HepG2 (cell line): ENCODE data around the gene ELL. TPM values are rescaled to one million over a fixed set of nuclear protein-coding genes. Genes with fewer than 3 reads are reported as not detected.
A peak's percentile ranks its signal among the peaks of the same experiment; 100 is the strongest.

Source experiments
- DPF2 ChIP-seq: sonication (generic); formaldehyde crosslinking; IDR thresholded peaks from 2 replicates; pipeline ENCODE4 v1.4.0; 2020; ENCODE audit warnings: mild to moderate bottlenecking, low read depth, missing genetic modification reagents, borderline replicate concordance
- MEIS2 ChIP-seq: sonication (generic); formaldehyde crosslinking; IDR thresholded peaks from 2 replicates; pipeline ENCODE4 v1.9.0; 2021; ENCODE audit warnings: mild to moderate bottlenecking, missing genetic modification reagents
- RBFOX2 ChIP-seq: fragments of 200-400 bp; formaldehyde crosslinking; IDR thresholded peaks from 2 replicates; pipeline ENCODE4 v1.6.1; 2017; ENCODE audit warnings: low read depth, mild to moderate bottlenecking, low read length
- SP5 ChIP-seq: IDR thresholded peaks from 2 replicates; pipeline ENCODE4 v1.6.1; 2016; ENCODE audit warnings: low read depth, borderline replicate concordance
- polyA plus RNA-seq, 8 experiments: library from polyadenylated mRNA; depleted of rRNA in 3 of 8; stranded (reverse) in 7 of 8; unstranded in 1 of 8; fragments of >200 nt; fragmentation: Illumina TruSeq in 4 of 8; extraction: Trizol in 4 of 8; gene quantifications; 2 replicates each; pipeline versions ENCODE4 v1.2.1 to v1.2.3, GENCODE V29; 2011 to 2016; ENCODE audit warnings: low read depth in 4 of 8, missing spikeins in 1 of 8, mixed read lengths in 1 of 8; ENCODE audit not compliant: insufficient read depth in 1 of 8
- total RNA-seq, 5 experiments: library from RNA; depleted of rRNA; stranded (reverse); fragments of >200 nt; fragmentation: Illumina TruSeq; extraction: Trizol; gene quantifications; 2 replicates each; pipeline ENCODE4 v1.2.3, GENCODE V29; 2016; ENCODE audit warnings: low read depth in 1 of 5
- TF ChIP-seq, protein P1 (sequence below): sonication (generic); formaldehyde crosslinking; IDR thresholded peaks from 2 replicates; pipeline ENCODE4 v1.9.0; 2021; ENCODE audit warnings: mild to moderate bottlenecking, missing genetic modification reagents

ELL gene
- total and polyA plus RNA-seq, 2 of the 13 experiments (the other 11 are each of a cell fraction or from before 2014, with no cell fraction given) = 3.7 to 5.4 TPM

DNA sequence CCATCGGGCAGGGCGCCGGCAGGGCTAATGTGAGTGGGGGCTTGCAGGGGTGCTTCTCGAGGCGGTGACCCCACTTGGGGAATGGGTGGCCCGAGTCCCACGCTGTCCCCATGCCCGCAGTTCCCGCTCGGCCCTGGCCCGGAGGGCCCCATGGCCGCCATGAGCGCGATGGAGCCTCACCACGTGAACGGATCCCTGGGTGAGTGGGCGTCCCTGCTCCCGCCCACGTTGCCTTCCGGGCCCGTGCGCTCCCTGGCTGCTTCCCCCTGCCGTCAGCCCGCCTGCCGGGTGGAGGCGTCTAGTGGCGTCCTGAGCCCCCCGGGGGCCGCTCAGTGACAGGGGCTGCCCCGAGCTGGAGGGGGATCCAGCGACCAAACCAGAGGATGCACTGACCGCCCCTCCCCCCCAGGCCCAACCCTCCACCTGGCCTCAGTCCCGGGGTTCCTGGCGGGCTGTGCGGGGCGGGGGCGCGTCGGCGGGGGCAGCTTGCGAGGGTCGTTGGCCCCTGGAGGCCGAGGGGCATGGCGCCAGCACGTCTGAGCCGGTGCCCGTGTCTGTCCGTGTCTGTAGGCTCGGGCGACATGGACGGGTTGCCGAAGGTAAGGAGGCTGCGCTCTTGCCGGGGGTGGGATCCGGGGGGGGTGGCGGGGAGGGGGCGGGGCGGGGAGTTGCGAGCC is 88.7 kb downstream of the ELL start (continued):
- TF ChIP-seq, protein P1, sequence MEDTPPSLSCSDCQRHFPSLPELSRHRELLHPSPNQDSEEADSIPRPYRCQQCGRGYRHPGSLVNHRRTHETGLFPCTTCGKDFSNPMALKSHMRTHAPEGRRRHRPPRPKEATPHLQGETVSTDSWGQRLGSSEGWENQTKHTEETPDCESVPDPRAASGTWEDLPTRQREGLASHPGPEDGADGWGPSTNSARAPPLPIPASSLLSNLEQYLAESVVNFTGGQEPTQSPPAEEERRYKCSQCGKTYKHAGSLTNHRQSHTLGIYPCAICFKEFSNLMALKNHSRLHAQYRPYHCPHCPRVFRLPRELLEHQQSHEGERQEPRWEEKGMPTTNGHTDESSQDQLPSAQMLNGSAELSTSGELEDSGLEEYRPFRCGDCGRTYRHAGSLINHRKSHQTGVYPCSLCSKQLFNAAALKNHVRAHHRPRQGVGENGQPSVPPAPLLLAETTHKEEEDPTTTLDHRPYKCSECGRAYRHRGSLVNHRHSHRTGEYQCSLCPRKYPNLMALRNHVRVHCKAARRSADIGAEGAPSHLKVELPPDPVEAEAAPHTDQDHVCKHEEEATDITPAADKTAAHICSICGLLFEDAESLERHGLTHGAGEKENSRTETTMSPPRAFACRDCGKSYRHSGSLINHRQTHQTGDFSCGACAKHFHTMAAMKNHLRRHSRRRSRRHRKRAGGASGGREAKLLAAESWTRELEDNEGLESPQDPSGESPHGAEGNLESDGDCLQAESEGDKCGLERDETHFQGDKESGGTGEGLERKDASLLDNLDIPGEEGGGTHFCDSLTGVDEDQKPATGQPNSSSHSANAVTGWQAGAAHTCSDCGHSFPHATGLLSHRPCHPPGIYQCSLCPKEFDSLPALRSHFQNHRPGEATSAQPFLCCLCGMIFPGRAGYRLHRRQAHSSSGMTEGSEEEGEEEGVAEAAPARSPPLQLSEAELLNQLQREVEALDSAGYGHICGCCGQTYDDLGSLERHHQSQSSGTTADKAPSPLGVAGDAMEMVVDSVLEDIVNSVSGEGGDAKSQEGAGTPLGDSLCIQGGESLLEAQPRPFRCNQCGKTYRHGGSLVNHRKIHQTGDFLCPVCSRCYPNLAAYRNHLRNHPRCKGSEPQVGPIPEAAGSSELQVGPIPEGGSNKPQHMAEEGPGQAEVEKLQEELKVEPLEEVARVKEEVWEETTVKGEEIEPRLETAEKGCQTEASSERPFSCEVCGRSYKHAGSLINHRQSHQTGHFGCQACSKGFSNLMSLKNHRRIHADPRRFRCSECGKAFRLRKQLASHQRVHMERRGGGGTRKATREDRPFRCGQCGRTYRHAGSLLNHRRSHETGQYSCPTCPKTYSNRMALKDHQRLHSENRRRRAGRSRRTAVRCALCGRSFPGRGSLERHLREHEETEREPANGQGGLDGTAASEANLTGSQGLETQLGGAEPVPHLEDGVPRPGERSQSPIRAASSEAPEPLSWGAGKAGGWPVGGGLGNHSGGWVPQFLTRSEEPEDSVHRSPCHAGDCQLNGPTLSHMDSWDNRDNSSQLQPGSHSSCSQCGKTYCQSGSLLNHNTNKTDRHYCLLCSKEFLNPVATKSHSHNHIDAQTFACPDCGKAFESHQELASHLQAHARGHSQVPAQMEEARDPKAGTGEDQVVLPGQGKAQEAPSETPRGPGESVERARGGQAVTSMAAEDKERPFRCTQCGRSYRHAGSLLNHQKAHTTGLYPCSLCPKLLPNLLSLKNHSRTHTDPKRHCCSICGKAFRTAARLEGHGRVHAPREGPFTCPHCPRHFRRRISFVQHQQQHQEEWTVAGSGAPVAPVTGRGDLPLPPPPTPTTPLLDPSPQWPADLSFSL = no peak
- TF ChIP-seq RBFOX2 (peak; percentile 32; the same call in 1 of the 2 replicates), SP5 (CRISPR knock-in tag) (no peak), DPF2 (no peak), MEIS2 (CRISPR knock-in tag) (no peak)
